ENCODE results near the gene RGS5.

- TF ChIP-seq CTCF (IDR thresholded peaks at IDR 0.05) (no peak), ZFX (IDR thresholded peaks at IDR 0.05; ENCODE audit: borderline replicate concordance) (no peak)
Measured at GRCh38 chr1:163248064-163248463, 45.3 kb upstream of the RGS5 start.

Measured in 22Rv1 (cell line).